Testis (tissue), 2 donors: ENCODE data around the gene JMJD7.

Source experiments
- POLR2A ChIP-seq: fragments of 450-650 bp; IDR thresholded peaks from one replicate; pipeline ENCODE4 v1.6.1; 2017; ENCODE audit warnings: antibody characterized with exemption, mild to moderate bottlenecking, moderate library complexity
- TF ChIP-seq, protein P1 (sequence below), 3 experiments: fragments of 450-650 bp in 2 of 3; fragments of 200-600 bp in 1 of 3; sonication (generic) in 1 of 3; IDR thresholded peaks; one replicate each; pipeline ENCODE4 v1.5.1; 2016 to 2019; ENCODE audit warnings: antibody characterized with exemption in 3 of 3, mild to moderate bottlenecking in 2 of 3, moderate library complexity in 1 of 3

DNA sequence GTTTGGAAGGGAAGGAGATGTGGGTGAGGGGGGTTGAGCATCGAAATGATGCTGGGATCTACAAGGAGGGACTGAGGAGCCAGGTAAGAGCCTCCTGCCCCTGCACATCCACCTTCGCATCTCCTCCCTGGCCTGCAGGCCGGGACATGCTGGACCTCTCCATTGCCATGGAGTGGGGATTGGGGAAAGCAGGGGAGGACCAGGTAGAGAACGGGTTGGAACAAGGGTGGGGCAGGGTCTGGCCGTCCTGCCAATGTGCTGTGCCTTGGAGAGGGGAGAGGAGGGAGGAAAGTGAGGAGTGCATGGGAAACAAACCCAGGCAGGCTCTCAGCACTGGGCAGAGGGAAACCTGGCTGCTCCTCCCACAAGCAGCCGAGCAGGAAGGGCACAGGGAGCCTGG is 21.3 kb downstream of the JMJD7 start:
- TF ChIP-seq, protein P1, sequence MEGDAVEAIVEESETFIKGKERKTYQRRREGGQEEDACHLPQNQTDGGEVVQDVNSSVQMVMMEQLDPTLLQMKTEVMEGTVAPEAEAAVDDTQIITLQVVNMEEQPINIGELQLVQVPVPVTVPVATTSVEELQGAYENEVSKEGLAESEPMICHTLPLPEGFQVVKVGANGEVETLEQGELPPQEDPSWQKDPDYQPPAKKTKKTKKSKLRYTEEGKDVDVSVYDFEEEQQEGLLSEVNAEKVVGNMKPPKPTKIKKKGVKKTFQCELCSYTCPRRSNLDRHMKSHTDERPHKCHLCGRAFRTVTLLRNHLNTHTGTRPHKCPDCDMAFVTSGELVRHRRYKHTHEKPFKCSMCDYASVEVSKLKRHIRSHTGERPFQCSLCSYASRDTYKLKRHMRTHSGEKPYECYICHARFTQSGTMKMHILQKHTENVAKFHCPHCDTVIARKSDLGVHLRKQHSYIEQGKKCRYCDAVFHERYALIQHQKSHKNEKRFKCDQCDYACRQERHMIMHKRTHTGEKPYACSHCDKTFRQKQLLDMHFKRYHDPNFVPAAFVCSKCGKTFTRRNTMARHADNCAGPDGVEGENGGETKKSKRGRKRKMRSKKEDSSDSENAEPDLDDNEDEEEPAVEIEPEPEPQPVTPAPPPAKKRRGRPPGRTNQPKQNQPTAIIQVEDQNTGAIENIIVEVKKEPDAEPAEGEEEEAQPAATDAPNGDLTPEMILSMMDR (IDR thresholded peaks at IDR 0.05), result no peak
- TF ChIP-seq POLR2A, result no peak
